ENCODE data around the gene TRIM51.
"Not testable (repeated sequence)": the region's sequence is repeated elsewhere in the genome, so short reads cannot be mapped to it uniquely, and the experiment has no call there.

The TRIM51 gene

GRCh38 chr11:55882997-55883396 lies at the start of gene TRIM51:
TRIM51 (plus strand) TSS chr11:55883297; CDS start chr11:55885429, 2,132 bp downstream.
- H3K4me3 ChIP-seq (ENCODE audit: low read depth, low read length); DNase-seq (ENCODE audit: low read depth): not testable (repeated sequence)

- no peak for DNase-seq (ENCODE audit: low read depth)
- TF ChIP-seq, protein P1, sequence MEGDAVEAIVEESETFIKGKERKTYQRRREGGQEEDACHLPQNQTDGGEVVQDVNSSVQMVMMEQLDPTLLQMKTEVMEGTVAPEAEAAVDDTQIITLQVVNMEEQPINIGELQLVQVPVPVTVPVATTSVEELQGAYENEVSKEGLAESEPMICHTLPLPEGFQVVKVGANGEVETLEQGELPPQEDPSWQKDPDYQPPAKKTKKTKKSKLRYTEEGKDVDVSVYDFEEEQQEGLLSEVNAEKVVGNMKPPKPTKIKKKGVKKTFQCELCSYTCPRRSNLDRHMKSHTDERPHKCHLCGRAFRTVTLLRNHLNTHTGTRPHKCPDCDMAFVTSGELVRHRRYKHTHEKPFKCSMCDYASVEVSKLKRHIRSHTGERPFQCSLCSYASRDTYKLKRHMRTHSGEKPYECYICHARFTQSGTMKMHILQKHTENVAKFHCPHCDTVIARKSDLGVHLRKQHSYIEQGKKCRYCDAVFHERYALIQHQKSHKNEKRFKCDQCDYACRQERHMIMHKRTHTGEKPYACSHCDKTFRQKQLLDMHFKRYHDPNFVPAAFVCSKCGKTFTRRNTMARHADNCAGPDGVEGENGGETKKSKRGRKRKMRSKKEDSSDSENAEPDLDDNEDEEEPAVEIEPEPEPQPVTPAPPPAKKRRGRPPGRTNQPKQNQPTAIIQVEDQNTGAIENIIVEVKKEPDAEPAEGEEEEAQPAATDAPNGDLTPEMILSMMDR (IDR thresholded peaks at IDR 0.05; ENCODE audit: low read depth, low read length, missing control alignments): no peak
- H3K4me3 ChIP-seq (ENCODE audit: low read depth, low read length): no peak within 1 kb of the TSS
Measured at GRCh38 chr11:55838452-55838851, 44.6 kb upstream of the TRIM51 start, which contains the start of gene OR5D16. OR5D16 (plus strand) TSS chr11:55838752; CDS start chr11:55838752, 0 bp downstream.

GRCh38 chr11:55847453-55847852 lies 35.6 kb upstream of the TRIM51 start:
- DNase-seq (ENCODE audit: low read depth): no peak
- TF ChIP-seq, protein P1 (IDR thresholded peaks at IDR 0.05; ENCODE audit: low read depth, low read length, missing control alignments): no peak
- no peak overlapping the region for H3K4me3 ChIP-seq (ENCODE audit: low read depth, low read length)

DNA sequence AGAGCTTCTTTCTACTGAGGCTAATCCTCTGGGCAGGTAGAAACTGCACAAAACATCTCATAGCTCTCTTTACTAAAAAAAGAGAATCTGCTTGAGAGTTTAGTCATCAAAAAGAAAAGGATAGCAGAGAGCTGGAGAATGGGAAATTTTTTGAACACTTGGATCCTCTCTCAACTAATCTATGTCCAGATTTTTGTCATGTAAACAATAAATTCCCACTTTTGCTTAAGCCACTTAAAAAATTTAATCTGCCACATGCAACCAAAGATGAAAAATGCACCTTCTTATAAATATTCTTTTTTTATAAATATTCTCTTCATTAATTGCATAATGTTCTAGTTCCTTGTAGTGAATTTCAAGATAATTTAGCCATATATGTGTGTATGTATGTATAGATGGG lies 34.1 kb upstream of the TRIM51 start:
- H3K4me3 ChIP-seq (ENCODE audit: low read depth, low read length): no peak overlapping the region
- TF ChIP-seq, protein P1 (IDR thresholded peaks at IDR 0.05; ENCODE audit: low read depth, low read length, missing control alignments): no peak
- DNase-seq (ENCODE audit: low read depth): no peak

GRCh38 chr11:55852141-55852540 lies 31.0 kb upstream of the TRIM51 start:
- no peak for DNase-seq (ENCODE audit: low read depth)
- no peak overlapping the region for H3K4me3 ChIP-seq (ENCODE audit: low read depth, low read length)
- TF ChIP-seq, protein P1 (IDR thresholded peaks at IDR 0.05; ENCODE audit: low read depth, low read length, missing control alignments): no peak

- H3K4me3 ChIP-seq (ENCODE audit: low read depth, low read length): no peak overlapping the region
- no peak for DNase-seq (ENCODE audit: low read depth)
- TF ChIP-seq, protein P1 (IDR thresholded peaks at IDR 0.05; ENCODE audit: low read depth, low read length, missing control alignments): no peak
Measured at GRCh38 chr11:55854704-55855103, 28.4 kb upstream of the TRIM51 start.

DNA sequence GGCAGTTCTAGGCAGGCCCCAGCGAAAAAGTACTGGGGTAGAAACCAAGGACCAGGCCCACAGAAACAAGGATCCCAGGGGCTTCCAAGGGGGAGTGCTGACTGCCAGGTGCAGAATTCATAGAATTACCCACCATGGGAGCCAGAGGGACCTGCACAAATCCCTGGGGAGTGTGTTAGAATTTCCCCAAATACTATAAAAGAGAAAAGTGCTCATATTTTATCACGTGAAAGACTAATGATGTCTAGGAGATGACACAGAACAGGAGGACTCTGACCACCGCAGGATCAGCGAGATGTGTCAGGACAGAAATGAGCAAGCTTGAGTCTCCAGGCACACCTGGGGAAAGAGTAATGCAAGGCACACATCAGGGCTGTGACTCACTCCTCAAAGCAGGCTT lies 15.7 kb upstream of the TRIM51 start:
- not testable (repeated sequence) for H3K4me3 ChIP-seq (ENCODE audit: low read depth, low read length)

GRCh38 chr11:55872731-55873130 lies 10.4 kb upstream of the TRIM51 start:
- DNase-seq (ENCODE audit: low read depth); H3K4me3 ChIP-seq (ENCODE audit: low read depth, low read length): not testable (repeated sequence)

More for the DNA sequence above, 15.7 kb upstream of the TRIM51 start:
- DNase-seq (ENCODE audit: low read depth): not testable (repeated sequence)

- DNase-seq (ENCODE audit: low read depth); H3K4me3 ChIP-seq (ENCODE audit: low read depth, low read length): not testable (repeated sequence)
Measured at GRCh38 chr11:55873146-55873545, 10.0 kb upstream of the TRIM51 start.

DNA sequence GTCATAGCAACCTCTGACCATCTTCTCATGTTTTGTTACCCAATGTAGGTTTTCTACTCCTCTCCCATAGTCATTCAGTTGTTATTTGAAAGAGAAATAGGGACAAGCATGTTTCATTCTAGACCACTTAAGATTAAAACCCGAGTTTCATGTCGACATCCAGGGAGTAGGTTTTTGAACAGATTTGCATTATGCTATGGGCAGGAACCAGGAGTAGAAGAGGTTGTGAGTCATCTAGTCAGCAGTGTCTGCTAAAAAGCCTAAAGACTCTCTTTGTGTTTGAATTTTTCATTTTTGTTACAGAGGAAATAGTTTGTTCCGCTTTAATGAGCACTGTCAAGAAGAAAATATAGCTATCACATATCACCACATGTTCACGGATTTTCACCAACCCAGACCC lies 1.9 kb downstream of the TRIM51 start:
- not testable (repeated sequence) for H3K4me3 ChIP-seq (ENCODE audit: low read depth, low read length)

GRCh38 chr11:55885481-55885880 lies 2.4 kb downstream of the TRIM51 start:
- DNase-seq (ENCODE audit: low read depth); H3K4me3 ChIP-seq (ENCODE audit: low read depth, low read length): not testable (repeated sequence)

More for the DNA sequence above, 1.9 kb downstream of the TRIM51 start:
- not testable (repeated sequence) for DNase-seq (ENCODE audit: low read depth)
